GM19372 (cell line): ENCODE measurements around the gene GOLT1A.

ENCODE experiments used
- ATAC-seq: cut with Tn5 transposase; IDR thresholded peaks from one replicate; pipeline ENCODE4 v1.9.1; 2021; ENCODE audit warnings: mild to moderate bottlenecking, low read depth, moderate library complexity; ENCODE audit not compliant: unreplicated experiment

The GOLT1A gene

DNA sequence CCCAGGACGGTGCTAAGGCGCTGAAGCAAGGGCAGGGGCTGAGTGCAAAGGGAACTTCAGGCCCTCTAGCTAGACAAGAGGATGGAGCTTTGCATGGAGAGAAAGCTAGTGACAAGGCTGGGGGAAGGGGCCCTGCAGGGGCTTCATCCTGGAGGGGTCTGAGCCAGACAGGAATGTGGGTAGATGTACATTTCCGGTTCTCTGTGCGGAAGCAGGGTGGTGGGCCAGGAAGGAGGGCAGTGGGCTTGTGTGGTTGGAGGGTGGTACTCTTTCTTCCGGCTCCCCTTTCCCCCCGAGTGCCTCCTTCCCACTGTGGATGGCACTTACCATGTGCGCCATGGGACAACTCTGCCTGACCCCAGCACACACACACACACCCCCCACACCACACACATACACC is 19.0 kb downstream of the GOLT1A start:
- no peak for ATAC-seq

DNA sequence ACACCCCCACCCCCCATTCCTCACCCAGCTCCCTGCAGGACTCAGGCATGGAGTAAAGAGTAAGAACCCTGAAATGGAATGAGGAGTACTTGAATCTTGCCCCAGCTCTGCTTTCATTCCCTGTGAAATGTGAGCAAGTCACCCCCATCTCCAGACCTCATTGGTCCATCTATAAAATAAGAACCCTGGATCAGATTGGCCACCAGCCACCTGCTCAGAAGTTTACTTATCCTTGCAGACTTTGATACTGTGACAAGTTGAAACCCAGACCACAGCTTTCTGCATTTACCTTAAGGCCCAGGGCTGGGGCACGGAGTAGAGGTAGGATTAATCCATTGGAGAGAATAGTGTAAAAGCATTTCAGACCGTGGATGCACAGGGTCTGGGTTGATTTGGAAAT is 19.7 kb downstream of the GOLT1A start:
- no peak for ATAC-seq

DNA sequence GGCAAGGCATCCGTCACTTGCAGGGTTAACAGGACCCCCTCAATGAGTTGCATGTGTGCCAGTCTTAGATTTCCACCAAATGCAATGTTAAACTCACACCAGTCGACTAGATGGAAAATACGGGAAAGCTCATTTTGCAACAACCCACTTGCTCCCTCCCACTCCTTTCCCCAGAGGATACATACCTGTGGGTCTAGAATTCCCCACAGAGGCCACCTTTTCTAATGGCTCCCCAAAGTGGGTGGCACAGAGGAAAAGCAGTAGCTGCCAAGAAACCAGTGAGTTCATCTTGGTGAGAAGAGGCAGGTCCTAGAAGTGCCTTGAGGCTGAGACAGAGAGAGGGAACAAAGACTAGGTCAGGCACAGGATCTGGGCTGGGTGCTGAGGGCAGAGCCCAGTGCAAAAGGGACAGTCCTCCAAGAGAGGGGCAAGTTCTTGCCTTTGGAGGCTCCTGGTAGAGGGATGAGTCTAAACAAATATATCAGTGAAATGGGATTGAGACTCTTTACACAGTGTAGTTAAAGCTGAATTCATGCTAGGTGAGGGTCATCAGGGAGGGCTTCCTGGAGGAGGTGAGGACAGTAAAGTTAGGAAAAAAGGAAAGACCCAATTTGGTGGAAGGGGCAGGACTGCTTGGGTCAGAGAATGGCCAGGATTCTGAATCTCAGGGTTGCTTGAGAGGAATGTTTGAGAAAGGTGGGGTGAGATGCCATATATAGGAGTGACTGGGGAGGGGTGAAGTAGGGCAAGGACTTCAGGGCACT is 21.0 kb downstream of the GOLT1A start:
- ATAC-seq: no peak

DNA sequence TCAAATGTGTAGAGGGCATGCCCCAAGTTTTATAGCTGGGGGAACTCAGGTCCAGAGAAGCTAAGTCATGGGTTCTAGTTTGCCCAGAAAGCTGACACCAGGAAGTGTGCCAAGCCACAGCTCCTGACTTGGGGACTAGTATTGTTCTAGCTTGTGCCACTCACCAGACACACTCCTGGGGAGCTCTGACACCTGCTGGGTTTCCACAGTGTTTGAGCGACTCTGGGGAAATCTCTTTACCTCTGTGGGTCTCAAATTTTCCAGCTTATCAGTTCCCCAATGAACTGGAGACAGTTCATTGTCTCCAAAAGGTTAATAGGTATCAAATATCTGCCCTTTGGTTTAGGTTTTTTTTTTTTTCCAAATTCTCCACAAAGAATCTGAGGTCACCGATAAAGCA is 21.7 kb downstream of the GOLT1A start:
- ATAC-seq: no peak

DNA sequence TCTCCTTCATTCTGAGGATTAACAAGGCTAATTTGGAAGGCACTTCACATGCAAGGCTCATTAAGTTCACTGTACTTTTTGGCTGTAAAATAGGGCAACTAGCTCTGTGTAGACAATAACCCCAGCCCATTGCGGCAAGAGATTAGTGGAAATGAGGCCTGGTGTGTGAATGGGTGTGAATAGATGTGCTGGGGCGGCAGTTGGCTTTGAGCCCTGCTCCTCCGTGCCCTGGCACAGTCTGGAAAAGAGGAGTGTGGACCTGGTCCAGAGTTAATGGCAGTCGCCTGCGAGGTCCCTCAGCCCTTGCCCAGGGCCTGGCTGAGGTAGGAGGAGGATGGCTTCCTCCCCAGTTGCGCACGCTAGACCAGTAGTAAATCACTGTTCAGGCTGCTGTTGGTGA is 22.3 kb downstream of the GOLT1A start:
- ATAC-seq: no peak

DNA sequence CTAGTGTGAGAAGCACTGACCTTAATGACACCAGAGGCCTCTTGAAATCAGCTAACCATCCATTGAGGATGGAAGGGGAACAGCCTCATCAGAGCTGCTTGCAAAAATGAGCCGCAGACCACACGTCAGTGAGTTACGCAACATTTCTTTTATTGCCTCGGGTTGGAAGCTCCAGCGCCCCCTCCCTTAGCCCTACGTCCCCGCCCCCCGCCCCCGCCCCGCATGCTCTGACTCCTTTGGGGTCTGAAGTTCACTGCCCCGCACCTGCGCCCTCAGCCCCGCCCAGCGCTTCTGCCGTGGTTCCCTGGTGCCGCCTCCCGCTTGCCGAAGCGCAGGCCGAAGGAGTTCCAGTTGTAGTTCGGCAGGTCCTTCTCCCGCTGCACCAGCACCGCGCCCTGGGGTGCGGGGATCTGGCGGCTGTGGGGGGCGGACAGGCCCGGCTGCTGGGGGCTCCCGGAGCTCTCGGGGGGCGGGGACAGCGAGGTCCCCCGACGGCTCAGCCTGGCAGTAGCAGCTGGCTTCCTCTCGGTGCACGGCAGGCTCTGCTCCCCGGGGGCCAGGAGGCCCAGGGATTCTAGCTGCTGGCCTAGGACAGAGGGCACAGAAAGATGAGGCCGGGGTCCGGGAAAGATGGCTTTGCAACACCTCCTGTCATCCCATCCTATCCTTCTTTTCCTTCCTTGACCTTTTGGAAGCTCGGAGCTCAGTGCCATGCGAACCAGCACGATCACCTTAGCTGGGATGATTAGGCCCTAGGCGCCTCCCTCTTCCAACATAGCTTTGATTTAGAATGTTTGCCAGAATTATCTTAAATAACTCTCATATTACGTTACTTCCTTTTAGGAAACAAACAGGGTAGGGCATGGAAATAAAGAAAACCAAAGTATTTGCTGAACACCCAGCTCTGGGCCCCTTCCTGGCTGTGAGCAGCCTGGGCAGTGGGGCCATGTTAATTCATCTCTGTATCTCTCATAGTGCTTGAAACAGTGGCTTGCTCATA is 23.3 kb downstream of the GOLT1A start:
- ATAC-seq: no peak

DNA sequence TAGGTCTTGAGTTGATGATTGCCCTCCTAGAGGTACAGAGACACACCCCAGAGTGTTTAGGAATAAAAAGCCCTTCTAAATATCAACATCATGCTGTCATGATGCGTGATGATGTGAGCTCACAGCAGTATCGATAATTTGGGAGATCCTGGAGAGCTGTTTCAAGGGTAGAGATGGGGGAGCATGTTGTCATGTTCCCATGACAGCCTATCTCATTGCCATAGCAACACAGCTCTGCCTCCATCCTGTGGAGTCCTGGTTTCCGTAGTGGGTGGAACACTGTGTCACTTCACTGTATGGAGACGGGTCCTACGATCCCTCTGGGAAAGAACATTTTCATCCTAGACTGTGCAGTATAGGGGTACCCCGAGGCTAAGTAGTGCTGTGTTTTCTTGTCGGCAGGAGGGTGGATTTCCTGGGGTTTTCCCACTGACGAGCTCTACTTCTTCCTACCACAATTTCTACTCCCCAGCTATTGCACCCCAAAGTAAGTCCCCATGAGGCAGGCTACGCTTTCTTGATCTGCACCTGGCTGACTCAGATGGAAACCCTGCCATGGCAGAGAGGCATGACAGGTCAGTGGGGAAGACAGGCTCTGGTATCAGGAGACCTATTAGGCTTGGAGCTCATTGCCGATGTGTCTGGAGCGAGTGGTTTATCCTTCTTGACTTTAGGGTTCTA is 24.7 kb downstream of the GOLT1A start:
- no peak for ATAC-seq

DNA sequence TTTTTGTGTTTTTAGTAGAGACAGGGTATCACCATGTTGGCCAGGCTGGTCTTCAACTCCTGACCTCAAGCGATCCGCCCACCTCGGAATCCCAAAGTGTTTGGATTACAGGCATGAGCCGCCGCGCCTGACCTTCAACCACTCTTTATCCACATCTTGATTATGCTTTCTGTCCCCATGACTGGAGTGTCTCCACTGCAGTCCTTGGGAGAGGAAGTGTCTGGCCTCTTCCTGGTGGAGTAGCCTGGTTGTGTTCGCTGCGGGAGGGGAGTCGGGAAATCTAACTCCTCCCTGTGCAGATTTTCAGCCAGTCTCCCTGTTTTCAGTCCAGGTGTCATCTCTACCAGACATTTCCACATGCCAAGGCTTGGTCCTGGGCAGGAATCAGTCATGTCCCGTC is 27.2 kb downstream of the GOLT1A start:
- ATAC-seq: no peak

DNA sequence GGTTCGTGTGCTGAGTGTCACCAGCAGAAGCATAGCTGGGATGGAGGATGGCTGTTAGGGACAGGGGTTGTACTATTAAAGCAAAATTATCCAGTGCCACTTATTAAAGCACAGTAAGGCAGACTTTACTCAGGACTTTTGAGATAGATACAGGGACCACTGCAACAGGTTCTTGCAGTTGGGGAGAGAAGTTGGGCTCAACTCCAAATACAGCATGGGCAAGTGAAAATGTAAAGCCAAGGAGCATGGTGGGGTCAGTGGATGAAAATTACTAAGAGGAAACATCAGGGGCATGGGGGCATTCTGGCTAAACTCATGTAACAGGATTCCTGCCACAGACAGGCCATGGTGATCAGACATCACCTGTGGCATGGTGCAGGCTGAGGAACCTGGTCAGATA is 32.7 kb downstream of the GOLT1A start:
- no peak for ATAC-seq

DNA sequence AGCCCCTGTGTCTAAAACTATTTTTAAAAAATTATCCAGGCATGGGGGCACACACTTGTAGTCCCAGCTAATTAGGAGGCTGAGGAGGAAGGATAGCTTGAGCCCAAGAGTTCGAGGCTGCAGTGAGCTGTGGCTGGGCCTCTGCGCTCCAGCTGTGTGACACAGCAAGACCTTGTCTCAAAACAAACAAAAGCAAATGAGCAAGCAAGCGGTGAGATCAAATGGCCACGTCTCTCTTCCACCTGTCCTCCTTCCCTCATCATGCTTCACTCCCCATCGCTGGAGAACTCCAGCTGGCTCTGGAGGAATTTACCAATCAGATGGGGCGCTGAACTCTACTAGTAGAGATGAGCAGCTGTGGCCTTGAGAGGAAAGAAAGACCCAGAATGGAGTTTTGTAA is 33.7 kb downstream of the GOLT1A start:
- no peak for ATAC-seq

DNA sequence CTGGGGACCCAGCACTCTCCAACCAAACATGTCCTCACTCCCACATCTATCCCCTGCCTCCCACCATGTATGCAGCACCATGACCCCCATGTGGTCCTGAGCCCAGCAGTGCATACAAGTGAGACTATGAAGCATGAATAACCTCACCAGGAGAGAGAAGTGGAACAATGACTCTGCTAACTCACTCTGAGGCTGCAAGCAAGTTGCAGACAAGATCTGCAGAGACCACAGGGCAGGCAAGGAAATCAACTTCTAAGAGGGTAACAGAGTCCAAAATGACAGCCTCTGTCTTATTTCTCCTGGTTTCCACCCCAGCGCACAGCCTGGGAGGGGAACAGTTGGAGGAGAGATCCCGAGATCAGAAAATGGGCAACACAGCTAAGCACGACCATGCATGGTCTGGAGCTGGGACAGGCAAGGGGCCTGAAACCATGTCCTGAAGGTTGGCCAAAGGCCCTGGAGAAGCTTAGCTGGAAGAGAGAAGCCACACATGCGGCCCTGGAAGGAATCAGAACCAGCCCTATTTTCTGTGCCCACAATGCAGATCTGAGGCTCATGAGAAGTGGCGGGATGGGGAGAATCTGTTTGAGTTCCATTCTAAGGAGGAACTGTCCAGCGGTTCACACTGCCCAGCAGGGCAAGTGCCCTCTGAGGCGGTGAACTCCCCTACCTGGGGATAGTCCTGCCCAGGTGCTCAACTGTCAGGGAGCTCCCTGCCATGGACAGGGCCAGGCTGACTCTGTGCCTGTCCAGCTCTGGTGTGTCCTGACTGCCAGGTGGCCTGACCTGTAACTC is 35.1 kb downstream of the GOLT1A start:
- no peak for ATAC-seq

DNA sequence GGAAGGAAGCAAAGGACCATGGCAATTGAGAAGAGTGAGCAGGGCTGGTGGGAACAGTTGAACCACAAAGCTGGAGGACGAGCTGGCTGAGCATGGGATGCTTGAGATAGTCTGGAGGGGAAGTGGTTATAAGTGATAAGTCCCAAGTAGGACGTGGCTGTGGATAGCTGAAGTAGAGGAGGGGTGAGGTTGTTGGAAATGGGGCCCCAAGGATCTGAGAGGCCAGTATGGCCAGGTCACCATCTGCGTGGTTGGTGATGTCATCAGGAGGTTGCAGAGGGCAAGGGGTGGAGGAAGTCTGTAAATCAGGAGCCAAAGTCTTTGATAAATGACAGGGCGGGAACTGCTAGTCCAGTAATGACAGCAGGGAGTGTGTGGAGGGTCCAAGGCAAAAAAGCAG is 36.7 kb downstream of the GOLT1A start:
- ATAC-seq: no peak

DNA sequence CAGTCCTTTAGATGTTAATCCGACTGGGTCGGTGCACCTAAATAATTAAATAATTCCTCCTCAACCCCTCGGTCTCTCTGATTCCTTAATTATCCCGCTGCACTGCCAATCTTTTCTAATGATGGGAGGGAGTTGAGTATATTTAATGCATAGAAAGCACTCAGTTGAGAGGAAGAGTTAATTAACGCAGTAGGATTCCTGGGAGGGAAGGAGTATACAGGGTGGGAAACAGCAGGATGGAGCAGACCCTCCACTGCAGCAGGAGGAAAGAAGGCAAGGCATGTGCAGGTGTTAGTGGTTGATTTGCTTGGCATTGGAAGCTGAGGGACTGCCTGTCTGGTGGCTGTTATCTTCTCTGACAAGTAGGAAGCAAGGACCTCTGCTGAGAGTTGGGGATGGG is 37.7 kb downstream of the GOLT1A start:
- ATAC-seq: no peak

DNA sequence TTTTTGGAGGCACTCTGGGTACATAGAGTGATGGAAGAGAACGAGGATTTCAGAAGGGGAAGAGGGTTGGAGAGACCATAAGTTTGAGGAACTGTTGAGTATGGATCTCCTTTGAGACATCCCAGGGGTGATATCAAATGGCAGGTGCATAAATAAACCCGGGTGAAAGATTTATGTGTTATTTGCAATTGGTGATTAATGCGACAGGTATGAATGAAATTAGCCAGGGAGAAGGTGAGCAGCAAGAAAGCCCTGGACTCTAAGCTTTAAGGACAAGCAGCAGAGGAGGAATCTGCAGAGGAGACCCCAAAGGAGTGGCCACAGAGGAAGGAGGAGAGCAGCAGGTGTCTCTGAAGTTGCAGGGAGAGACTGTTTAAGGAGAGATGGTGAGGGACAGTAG is 38.8 kb downstream of the GOLT1A start:
- ATAC-seq: no peak

DNA sequence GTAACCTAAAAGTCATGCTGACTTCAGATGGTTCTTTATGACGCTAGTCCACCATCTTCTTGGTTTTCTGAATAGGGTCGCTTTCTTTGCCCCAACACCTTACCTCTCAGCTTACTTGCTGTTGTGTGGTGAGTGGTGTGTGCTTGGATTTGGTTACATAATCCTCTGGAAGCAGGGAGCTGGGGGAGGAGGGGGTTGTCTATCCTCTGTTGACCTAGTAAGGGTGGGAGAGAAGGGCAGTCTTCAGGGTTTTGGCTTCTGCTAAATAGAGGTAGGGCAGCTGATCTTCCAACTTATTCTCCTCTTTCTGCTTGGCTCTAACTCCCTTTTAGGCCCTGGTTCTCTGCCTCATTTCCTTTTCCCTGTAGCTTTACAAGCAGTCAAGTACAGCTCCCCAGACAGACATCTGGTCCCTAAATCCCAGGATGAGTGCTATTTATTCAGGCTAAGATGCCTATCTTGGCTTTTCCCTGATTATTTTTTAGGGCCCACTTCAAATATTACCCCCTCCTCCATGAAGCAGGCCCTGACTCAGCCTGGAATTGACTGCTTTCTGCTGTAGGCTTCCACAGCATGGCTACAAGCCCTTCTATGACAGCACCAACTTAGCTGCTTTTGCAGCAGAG is 41.3 kb downstream of the GOLT1A start:
- no peak for ATAC-seq

DNA sequence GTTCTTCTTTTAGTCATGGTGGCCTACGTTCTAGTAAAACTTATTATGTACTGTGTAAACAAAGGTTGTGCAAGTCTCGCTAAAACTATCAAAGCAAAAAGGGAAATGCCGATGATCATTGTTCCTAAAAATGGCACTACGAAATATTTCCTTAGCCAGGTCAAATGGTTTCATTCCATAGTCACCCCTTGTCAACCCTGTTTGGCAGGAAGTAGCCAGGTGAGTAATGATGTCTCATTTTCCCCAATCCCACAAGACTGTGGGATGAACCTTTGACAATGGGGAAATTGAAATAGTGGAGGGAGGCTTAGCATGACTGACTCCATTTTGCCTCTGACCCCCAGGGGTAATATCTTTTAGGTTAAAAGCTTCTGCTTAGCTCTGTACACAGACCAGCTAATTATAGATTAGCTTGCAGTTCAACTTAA is 42.0 kb downstream of the GOLT1A start:
- ATAC-seq: no peak

DNA sequence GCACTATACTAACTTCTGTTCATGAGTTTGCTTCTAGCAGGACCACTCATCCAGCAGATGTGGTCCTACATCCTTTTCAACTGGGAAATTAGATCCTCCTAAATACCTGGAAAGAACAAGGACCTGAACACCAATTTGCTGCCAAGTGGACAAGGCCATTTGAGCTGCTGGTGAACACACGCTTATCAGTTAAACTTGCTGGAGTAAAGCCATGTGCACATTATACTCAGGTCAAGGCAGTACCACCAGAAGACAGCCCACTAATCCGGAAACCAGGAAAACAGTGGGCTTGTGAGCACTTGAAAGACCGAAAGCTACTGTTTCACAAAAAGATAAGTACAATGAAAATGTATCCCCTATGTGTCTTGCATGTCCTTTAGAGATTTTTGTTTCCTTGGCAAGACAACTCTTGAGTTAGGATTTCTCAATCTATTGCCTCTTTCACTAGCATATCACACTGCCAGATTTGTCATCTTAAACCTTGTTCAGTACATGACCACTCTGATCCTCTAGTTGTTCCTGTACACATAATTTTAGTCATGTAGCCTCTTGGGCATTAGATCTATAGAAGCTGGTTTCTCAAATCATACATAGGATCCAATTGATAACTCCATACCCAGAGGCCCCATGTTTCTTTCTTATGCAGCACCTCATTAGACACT is 43.2 kb downstream of the GOLT1A start:
- ATAC-seq: no peak

DNA sequence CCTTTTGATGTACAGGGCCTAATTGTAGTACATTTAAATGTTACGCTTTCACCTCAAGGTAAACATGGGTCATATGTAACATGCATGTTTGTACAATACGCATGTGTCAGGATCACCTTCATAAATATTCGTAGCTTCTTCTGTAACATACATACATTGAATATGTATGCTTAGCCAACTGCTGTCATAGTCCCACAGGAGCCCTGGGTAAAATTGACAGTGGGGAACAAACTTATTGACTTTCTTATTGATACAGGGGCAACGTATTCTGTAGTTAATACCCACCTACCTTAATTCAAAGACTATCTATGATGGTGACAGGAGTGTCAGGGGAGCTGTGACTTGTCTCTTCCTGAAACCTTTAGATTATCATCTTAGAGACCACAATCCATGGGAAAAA is 43.9 kb downstream of the GOLT1A start:
- ATAC-seq: no peak

DNA sequence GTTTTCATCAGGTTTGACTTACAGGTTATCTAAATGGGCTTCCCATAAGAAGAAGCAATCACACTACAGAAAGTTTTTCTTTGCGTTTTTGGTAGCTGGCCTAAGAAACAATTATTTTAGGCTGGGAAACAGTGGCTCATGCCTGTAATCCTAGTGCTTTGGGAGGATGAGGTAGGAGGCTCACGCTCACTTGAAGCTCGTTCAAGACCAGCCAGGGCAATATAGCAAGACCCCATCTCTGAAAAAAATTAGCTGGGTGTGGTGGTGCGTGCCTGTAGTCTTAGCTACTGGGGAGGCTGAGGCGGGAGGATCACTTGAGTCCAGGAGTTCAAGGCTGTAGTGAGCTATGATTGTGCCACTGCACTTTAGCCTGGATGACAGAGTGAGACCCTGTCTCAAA is 46.1 kb downstream of the GOLT1A start:
- ATAC-seq: no peak
